H9 (cell line): ENCODE data around the gene DCLK2. TPM values are rescaled to one million over a fixed set of nuclear protein-coding genes. Genes with fewer than 3 reads are reported as not detected.

ENCODE experiments used
- DNase-seq: peaks from one replicate; pipeline ENCODE4 v3.0.0-alpha.2; 2017
- H2AFZ ChIP-seq: one replicate; pipeline ENCODE4 v1.6.1; 2013; ENCODE audit warnings: mild to moderate bottlenecking, low read length, control low read depth, moderate library complexity
- H2AK5ac ChIP-seq: 2 replicates; pipeline ENCODE4 v1.6.1; 2013; ENCODE audit warnings: low read length, control low read depth, mixed read lengths; ENCODE audit not compliant: insufficient read length
- H2BK120ac ChIP-seq: one replicate; pipeline ENCODE4 v1.6.1; 2013; ENCODE audit warnings: low read depth, mild to moderate bottlenecking, low read length, control low read depth, inconsistent platforms; ENCODE audit not compliant: poor library complexity, severe bottlenecking
- H2BK12ac ChIP-seq: 2 replicates; pipeline ENCODE4 v1.6.1; 2013; ENCODE audit warnings: low read length, control low read depth, mixed read lengths, low read depth; ENCODE audit not compliant: insufficient read length
- H2BK15ac ChIP-seq: 2 replicates; pipeline ENCODE4 v1.6.1; 2013; ENCODE audit warnings: low read depth, low read length, control low read depth
- H2BK20ac ChIP-seq: one replicate; pipeline ENCODE4 v1.6.1; 2013; ENCODE audit warnings: low read depth, mild to moderate bottlenecking, low read length, control low read depth, inconsistent platforms; ENCODE audit not compliant: poor library complexity, severe bottlenecking
- H2BK5ac ChIP-seq: 2 replicates; pipeline ENCODE4 v1.6.1; 2013; ENCODE audit warnings: low read length, control low read depth, mixed read lengths; ENCODE audit not compliant: insufficient read length
- H3K14ac ChIP-seq: 2 replicates; pipeline ENCODE4 v1.6.1; 2013; ENCODE audit warnings: low read length, control low read depth; ENCODE audit not compliant: insufficient read depth
- H3K18ac ChIP-seq: 2 replicates; pipeline ENCODE4 v1.6.1; 2013; ENCODE audit warnings: low read depth, mild to moderate bottlenecking, mixed read lengths, low read length, control low read depth; ENCODE audit not compliant: insufficient read length
- H3K23ac ChIP-seq: 2 replicates; pipeline ENCODE4 v1.6.1; 2013; ENCODE audit warnings: low read length, control low read depth, mixed read lengths, low read depth; ENCODE audit not compliant: insufficient read length
- H3K23me2 ChIP-seq: 2 replicates; pipeline ENCODE4 v1.6.1; 2013; ENCODE audit warnings: low read depth, mild to moderate bottlenecking, mixed read lengths, low read length, control low read depth; ENCODE audit not compliant: insufficient read length, poor library complexity, severe bottlenecking
- H3K27ac ChIP-seq: 2 replicates; pipeline ENCODE4 v1.5.1; 2013; ENCODE audit warnings: low read length, control low read depth, mixed read lengths, low read depth; ENCODE audit not compliant: insufficient read length
- H3K27me3 ChIP-seq: 2 replicates; pipeline ENCODE4 v1.6.1; 2013; ENCODE audit warnings: low read length, control low read depth, inconsistent platforms; ENCODE audit not compliant: insufficient read depth
- H3K4ac ChIP-seq: 2 replicates; pipeline ENCODE4 v1.6.1; 2013; ENCODE audit warnings: low read depth, mild to moderate bottlenecking, control low read depth, inconsistent platforms, low read length, moderate library complexity
- H3K4me1 ChIP-seq: 2 replicates; pipeline ENCODE4 v1.6.1; 2013; ENCODE audit warnings: low read length, control low read depth, inconsistent platforms; ENCODE audit not compliant: insufficient read depth
- H3K4me2 ChIP-seq: 2 replicates; pipeline ENCODE4 v1.6.1; 2013; ENCODE audit warnings: low read length, control low read depth, mixed read lengths; ENCODE audit not compliant: insufficient read length, insufficient read depth
- H3K56ac ChIP-seq: 2 replicates; pipeline ENCODE4 v1.6.1; 2013; ENCODE audit warnings: low read depth, mild to moderate bottlenecking, mixed read lengths, low read length, control low read depth; ENCODE audit not compliant: insufficient read length
- H3K79me1 ChIP-seq: 2 replicates; pipeline ENCODE4 v1.6.1; 2013; ENCODE audit warnings: low read depth, mild to moderate bottlenecking, moderate library complexity, low read length, control low read depth, inconsistent platforms; ENCODE audit not compliant: insufficient read depth, poor library complexity, severe bottlenecking
- H3K79me2 ChIP-seq: 2 replicates; pipeline ENCODE4 v1.6.1; 2013; ENCODE audit warnings: low read length, control low read depth, inconsistent platforms; ENCODE audit not compliant: insufficient read depth
- H3K9ac ChIP-seq: 2 replicates; pipeline ENCODE4 v1.6.1; 2013; ENCODE audit warnings: low read length, control low read depth, mixed read lengths; ENCODE audit not compliant: insufficient read length; ENCODE audit errors: extremely low read depth
- H3K9me3 ChIP-seq: one replicate; pipeline ENCODE4 v1.6.1; 2013; ENCODE audit warnings: low read depth, low read length, inconsistent platforms; ENCODE audit not compliant: control insufficient read depth
- H3T11ph ChIP-seq: one replicate; pipeline ENCODE4 v1.6.1; 2013; ENCODE audit warnings: mild to moderate bottlenecking, low read length, control low read depth, inconsistent platforms
- H4K20me1 ChIP-seq: one replicate; pipeline ENCODE4 v1.6.1; 2013; ENCODE audit not compliant: control insufficient read depth, insufficient read length, insufficient read depth
- H4K5ac ChIP-seq: 2 replicates; pipeline ENCODE4 v1.6.1; 2013; ENCODE audit warnings: low read depth, mild to moderate bottlenecking, mixed read lengths, low read length, control low read depth; ENCODE audit not compliant: insufficient read length
- H4K8ac ChIP-seq: replicated peaks from 2 replicates; pipeline ENCODE4 v1.6.1; 2013; ENCODE audit warnings: low read length, control low read depth, mixed read lengths, low read depth; ENCODE audit not compliant: insufficient read length
- H4K91ac ChIP-seq: 2 replicates; pipeline ENCODE4 v1.6.1; 2013; ENCODE audit warnings: low read depth, mild to moderate bottlenecking, moderate library complexity, mixed read lengths, low read length, control low read depth; ENCODE audit not compliant: insufficient read length
- H3K27ac Mint-ChIP-seq, 3 experiments: 2 replicates in 2 of 3; 3 replicates in 1 of 3; pipeline ENCODE4 v1.8.0; 2020 to 2021; ENCODE audit warnings: mixed read lengths in 3 of 3, mild to moderate bottlenecking in 1 of 3, moderate library complexity in 1 of 3
- H3K27me3 Mint-ChIP-seq: 2 replicates; pipeline ENCODE4 v1.8.0; 2021; ENCODE audit warnings: low read depth, mild to moderate bottlenecking, moderate library complexity, mixed read lengths
- H3K36me3 Mint-ChIP-seq, 3 experiments: 2 replicates in 2 of 3; 3 replicates in 1 of 3; pipeline ENCODE4 v1.8.0; 2020 to 2021; ENCODE audit warnings: low read depth in 3 of 3, mixed read lengths in 3 of 3; ENCODE audit not compliant: insufficient read depth in 1 of 3
- H3K4me1 Mint-ChIP-seq, 2 experiments: 2 replicates each; pipeline ENCODE4 v1.8.0; 2020; ENCODE audit warnings: mixed read lengths in 2 of 2
- H3K4me3 Mint-ChIP-seq, 2 experiments: 2 replicates in 1 of 2; 3 replicates in 1 of 2; pipeline ENCODE4 v1.8.0; 2020 to 2021; ENCODE audit warnings: mild to moderate bottlenecking in 2 of 2, mixed read lengths in 2 of 2, moderate library complexity in 1 of 2
- H3K9me3 Mint-ChIP-seq, 2 experiments: 2 replicates in 1 of 2; 3 replicates in 1 of 2; pipeline ENCODE4 v1.8.0; 2020; ENCODE audit warnings: mild to moderate bottlenecking in 2 of 2, mixed read lengths in 2 of 2, moderate library complexity in 1 of 2
- CTCF ChIP-seq: fragments of 200-600 bp; sonication (generic); conservative IDR thresholded peaks from 3 replicates; pipeline ENCODE4 v1.8.0; 2021; ENCODE audit warnings: antibody characterized with exemption, mild to moderate bottlenecking
- WGBS: extraction: QIAGEN DNeasy Blood & Tissue Kit; methylation state at CpG from one replicate; pipeline ENCODE4 v1.1.7; 2013; ENCODE audit warnings: missing lambda C conversion rate, low lambda C conversion rate, mixed read lengths; ENCODE audit not compliant: insufficient read length; ENCODE audit errors: extremely low coverage; 5-methylcytosine and 5-hydroxymethylcytosine counted together
- total RNA-seq: library from RNA; stranded (reverse); gene quantifications from 2 replicates; pipeline ENCODE4 v1.2.1, GENCODE V29; 2021

The DCLK2 gene
- total RNA-seq, 1 experiment from 2014 or later, result 0.33 TPM

GRCh38 chr4:150130933-150131332 lies 52.7 kb downstream of the DCLK2 start:
- Histone ChIP-seq H2BK5ac (no peak overlapping the region), H3K4me1 (no peaks in the 10 kb centered on the region), H2BK12ac (no peak overlapping the region), H3K27me3 (no peaks in the 10 kb centered on the region), H3K4ac (no peak overlapping the region), H2AFZ (no peak overlapping the region), H2AK5ac (no peak overlapping the region), H3K27ac (no peak overlapping the region), H3K9me3 (no peaks in the 10 kb centered on the region), H3K23ac (no peak overlapping the region), H2BK120ac (no peak overlapping the region), H4K5ac (no peak overlapping the region), H3K4me2 (no peak overlapping the region), H3K18ac (no peak overlapping the region), H2BK20ac (no peak overlapping the region), H3K56ac (no peak overlapping the region), H4K8ac (no peak overlapping the region), H4K91ac (no peak overlapping the region), H3T11ph (no peak overlapping the region), H3K9ac (no peak overlapping the region), H3K14ac (no peak overlapping the region), H3K79me1 (no peaks in the 10 kb centered on the region), H3K79me2 (no peaks in the 10 kb centered on the region), H4K20me1 (no peaks in the 10 kb centered on the region), H3K23me2 (no peaks in the 10 kb centered on the region), H2BK15ac (no peak overlapping the region)
- no peaks in the 10 kb centered on the region for H3K27me3 Mint-ChIP-seq
- no peak overlapping the region for H3K4me3 Mint-ChIP-seq
- H3K9me3 Mint-ChIP-seq, result no peaks in the 10 kb centered on the region
- no CpG with 5 or more reads among the region's 2 CpGs for WGBS
- no peak for DNase-seq
- no peak overlapping the region for H3K27ac Mint-ChIP-seq
- TF ChIP-seq CTCF, result no peak
- H3K4me1 Mint-ChIP-seq, result no peaks in the 10 kb centered on the region
- no peaks in the 10 kb centered on the region for H3K36me3 Mint-ChIP-seq
